HepG2 (cell line): ENCODE data around the gene FDXR. TPM values are rescaled to one million over a fixed set of nuclear protein-coding genes. Genes with fewer than 3 reads are reported as not detected.

Source experiments
- BCL6 ChIP-seq: IDR thresholded peaks from 2 replicates; pipeline ENCODE4 v1.6.1; 2016; ENCODE audit warnings: missing genetic modification reagents, missing compliant biosample characterization
- CBFB ChIP-seq: sonication (generic); formaldehyde crosslinking; IDR thresholded peaks from 2 replicates; pipeline ENCODE4 v1.4.0; 2020; ENCODE audit warnings: missing genetic modification reagents
- CEBPB ChIP-seq: IDR thresholded peaks from 2 replicates; pipeline ENCODE4 v1.6.1; 2011; ENCODE audit warnings: low read depth, low read length, improper control_type of control experiment, borderline replicate concordance
- GFI1 ChIP-seq: sonication (generic); formaldehyde crosslinking; IDR thresholded peaks from 2 replicates; pipeline ENCODE4 v1.5.0; 2020; ENCODE audit warnings: missing genetic modification reagents, mild to moderate bottlenecking, borderline replicate concordance
- GTF2F1 ChIP-seq: fragments of 150-350 bp; IDR thresholded peaks from 2 replicates; pipeline ENCODE4 v1.6.1; 2014; ENCODE audit warnings: low read length
- MIXL1 ChIP-seq: IDR thresholded peaks from 2 replicates; pipeline ENCODE4 v1.6.1; 2016
- REXO4 ChIP-seq: sonication (generic); formaldehyde crosslinking; IDR thresholded peaks from 2 replicates; pipeline ENCODE4 v1.8.0; 2022; ENCODE audit warnings: missing genetic modification reagents, mild to moderate bottlenecking, borderline replicate concordance
- RXRA ChIP-seq: sonication (generic); formaldehyde crosslinking; IDR thresholded peaks from 2 replicates; pipeline ENCODE4 v1.5.1; 2020; ENCODE audit warnings: missing genetic modification reagents
- SALL1 ChIP-seq: sonication (generic); formaldehyde crosslinking; IDR thresholded peaks from 2 replicates; pipeline ENCODE4 v1.8.0; 2022; ENCODE audit warnings: mild to moderate bottlenecking, missing genetic modification reagents
- ZEB1 ChIP-seq: IDR thresholded peaks from 2 replicates; pipeline ENCODE4 v1.6.1; 2012; ENCODE audit warnings: mild to moderate bottlenecking, low read depth, inconsistent platforms; ENCODE audit not compliant: insufficient replicate concordance
- ZMYM3 ChIP-seq: sonication (generic); formaldehyde crosslinking; IDR thresholded peaks from 2 replicates; pipeline ENCODE4 v1.5.1; 2020; ENCODE audit warnings: mild to moderate bottlenecking, missing genetic modification reagents
- ZNF17 ChIP-seq: sonication (generic); formaldehyde crosslinking; IDR thresholded peaks from 2 replicates; pipeline ENCODE4 v1.5.0; 2020; ENCODE audit warnings: mild to moderate bottlenecking, missing genetic modification reagents
- ZNF276 ChIP-seq: sonication (generic); formaldehyde crosslinking; IDR thresholded peaks from 2 replicates; pipeline ENCODE4 v1.4.0; 2020; ENCODE audit warnings: mild to moderate bottlenecking, low read depth, missing genetic modification reagents
- ZNF34 ChIP-seq: sonication (generic); formaldehyde crosslinking; IDR thresholded peaks from 2 replicates; pipeline ENCODE4 v1.4.0; 2020; ENCODE audit warnings: mild to moderate bottlenecking, missing genetic modification reagents, borderline replicate concordance
- ZNF44 ChIP-seq: sonication (generic); formaldehyde crosslinking; IDR thresholded peaks from 2 replicates; pipeline ENCODE4 v1.5.1; 2020; ENCODE audit warnings: mild to moderate bottlenecking, missing genetic modification reagents
- ZNF652 ChIP-seq: IDR thresholded peaks from 2 replicates; pipeline ENCODE4 v1.6.1; 2016; ENCODE audit warnings: low read depth, borderline replicate concordance
- ZNF747 ChIP-seq: sonication (generic); formaldehyde crosslinking; IDR thresholded peaks from 2 replicates; pipeline ENCODE4 v1.8.1; 2023; ENCODE audit warnings: missing genetic modification reagents, mild to moderate bottlenecking, borderline replicate concordance
- ZNF788 ChIP-seq: sonication (generic); formaldehyde crosslinking; IDR thresholded peaks from 2 replicates; pipeline ENCODE4 v1.5.0; 2020; ENCODE audit warnings: mild to moderate bottlenecking, missing genetic modification reagents, borderline replicate concordance
- ZSCAN20 ChIP-seq: sonication (generic); formaldehyde crosslinking; IDR thresholded peaks from 2 replicates; pipeline ENCODE4 v1.4.0; 2020; ENCODE audit warnings: missing genetic modification reagents, mild to moderate bottlenecking, borderline replicate concordance
- polyA plus RNA-seq, 8 experiments: library from polyadenylated mRNA; depleted of rRNA in 3 of 8; stranded (reverse) in 7 of 8; unstranded in 1 of 8; fragments of >200 nt; fragmentation: Illumina TruSeq in 4 of 8; extraction: Trizol in 4 of 8; gene quantifications; 2 replicates each; pipeline versions ENCODE4 v1.2.1 to v1.2.3, GENCODE V29; 2011 to 2016; ENCODE audit warnings: low read depth in 4 of 8, missing spikeins in 1 of 8, mixed read lengths in 1 of 8; ENCODE audit not compliant: insufficient read depth in 1 of 8
- total RNA-seq, 5 experiments: library from RNA; depleted of rRNA; stranded (reverse); fragments of >200 nt; fragmentation: Illumina TruSeq; extraction: Trizol; gene quantifications; 2 replicates each; pipeline ENCODE4 v1.2.3, GENCODE V29; 2016; ENCODE audit warnings: low read depth in 1 of 5
- TF ChIP-seq, protein P1 (sequence below): sonication (generic); formaldehyde crosslinking; IDR thresholded peaks from 2 replicates; pipeline ENCODE4 v1.5.1; 2020; ENCODE audit warnings: missing genetic modification reagents, mild to moderate bottlenecking, borderline replicate concordance
- TF ChIP-seq, protein P2 (sequence below): sonication (generic); formaldehyde crosslinking; IDR thresholded peaks from 2 replicates; pipeline ENCODE4 v1.5.0; 2020; ENCODE audit warnings: mild to moderate bottlenecking, missing genetic modification reagents, moderate library complexity
- TF ChIP-seq, protein P3 (sequence below): sonication (generic); formaldehyde crosslinking; IDR thresholded peaks from 2 replicates; pipeline ENCODE4 v1.4.0; 2020; ENCODE audit warnings: missing genetic modification reagents, borderline replicate concordance

FDXR gene
- total and polyA plus RNA-seq, 2 of the 13 experiments (the other 11 are each of a cell fraction or from before 2014, with no cell fraction given): 23.4 to 116 TPM

- TF ChIP-seq ZSCAN20 (CRISPR knock-in tag) (peak; percentile 84; the same call in 1 of the 2 replicates), ZNF276 (peak; percentile 91; the same call in 1 of the 2 replicates), ZNF788 (peak; percentile 54), ZNF44 (CRISPR knock-in tag) (peak; percentile 71; the same call in 1 of the 2 replicates), BCL6 (CRISPR knock-in tag) (peak; percentile 63), ZNF652 (CRISPR knock-in tag) (no peak; the same call in 1 of the 2 replicates), GFI1 (CRISPR knock-in tag) (0 out of 2 replicates have a peak, but pooled peaks have one; percentile 52), MIXL1 (no peak), ZNF17 (CRISPR knock-in tag) (no peak), ZNF747 (CRISPR knock-in tag) (0 out of 2 replicates have a peak, but pooled peaks have one; percentile 72), SALL1 (CRISPR knock-in tag) (peak; percentile 76), RXRA (CRISPR knock-in tag) (peak; percentile 73), REXO4 (no peak), CEBPB (no peak), GTF2F1 (0 out of 2 replicates have a peak, but pooled peaks have one; percentile 54), ZEB1 (no peak), CBFB (CRISPR knock-in tag) (0 out of 2 replicates have a peak, but pooled peaks have one; percentile 50), ZNF34 (CRISPR knock-in tag) (peak; percentile 6; the same call in 1 of the 2 replicates), ZMYM3 (peak; percentile 63; the same call in 1 of the 2 replicates)
- TF ChIP-seq, protein P1, sequence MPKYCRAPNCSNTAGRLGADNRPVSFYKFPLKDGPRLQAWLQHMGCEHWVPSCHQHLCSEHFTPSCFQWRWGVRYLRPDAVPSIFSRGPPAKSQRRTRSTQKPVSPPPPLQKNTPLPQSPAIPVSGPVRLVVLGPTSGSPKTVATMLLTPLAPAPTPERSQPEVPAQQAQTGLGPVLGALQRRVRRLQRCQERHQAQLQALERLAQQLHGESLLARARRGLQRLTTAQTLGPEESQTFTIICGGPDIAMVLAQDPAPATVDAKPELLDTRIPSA (CRISPR knock-in tag): no peak
- TF ChIP-seq, protein P2, sequence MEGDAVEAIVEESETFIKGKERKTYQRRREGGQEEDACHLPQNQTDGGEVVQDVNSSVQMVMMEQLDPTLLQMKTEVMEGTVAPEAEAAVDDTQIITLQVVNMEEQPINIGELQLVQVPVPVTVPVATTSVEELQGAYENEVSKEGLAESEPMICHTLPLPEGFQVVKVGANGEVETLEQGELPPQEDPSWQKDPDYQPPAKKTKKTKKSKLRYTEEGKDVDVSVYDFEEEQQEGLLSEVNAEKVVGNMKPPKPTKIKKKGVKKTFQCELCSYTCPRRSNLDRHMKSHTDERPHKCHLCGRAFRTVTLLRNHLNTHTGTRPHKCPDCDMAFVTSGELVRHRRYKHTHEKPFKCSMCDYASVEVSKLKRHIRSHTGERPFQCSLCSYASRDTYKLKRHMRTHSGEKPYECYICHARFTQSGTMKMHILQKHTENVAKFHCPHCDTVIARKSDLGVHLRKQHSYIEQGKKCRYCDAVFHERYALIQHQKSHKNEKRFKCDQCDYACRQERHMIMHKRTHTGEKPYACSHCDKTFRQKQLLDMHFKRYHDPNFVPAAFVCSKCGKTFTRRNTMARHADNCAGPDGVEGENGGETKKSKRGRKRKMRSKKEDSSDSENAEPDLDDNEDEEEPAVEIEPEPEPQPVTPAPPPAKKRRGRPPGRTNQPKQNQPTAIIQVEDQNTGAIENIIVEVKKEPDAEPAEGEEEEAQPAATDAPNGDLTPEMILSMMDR (CRISPR knock-in tag): peak; percentile 26
- TF ChIP-seq, protein P3, sequence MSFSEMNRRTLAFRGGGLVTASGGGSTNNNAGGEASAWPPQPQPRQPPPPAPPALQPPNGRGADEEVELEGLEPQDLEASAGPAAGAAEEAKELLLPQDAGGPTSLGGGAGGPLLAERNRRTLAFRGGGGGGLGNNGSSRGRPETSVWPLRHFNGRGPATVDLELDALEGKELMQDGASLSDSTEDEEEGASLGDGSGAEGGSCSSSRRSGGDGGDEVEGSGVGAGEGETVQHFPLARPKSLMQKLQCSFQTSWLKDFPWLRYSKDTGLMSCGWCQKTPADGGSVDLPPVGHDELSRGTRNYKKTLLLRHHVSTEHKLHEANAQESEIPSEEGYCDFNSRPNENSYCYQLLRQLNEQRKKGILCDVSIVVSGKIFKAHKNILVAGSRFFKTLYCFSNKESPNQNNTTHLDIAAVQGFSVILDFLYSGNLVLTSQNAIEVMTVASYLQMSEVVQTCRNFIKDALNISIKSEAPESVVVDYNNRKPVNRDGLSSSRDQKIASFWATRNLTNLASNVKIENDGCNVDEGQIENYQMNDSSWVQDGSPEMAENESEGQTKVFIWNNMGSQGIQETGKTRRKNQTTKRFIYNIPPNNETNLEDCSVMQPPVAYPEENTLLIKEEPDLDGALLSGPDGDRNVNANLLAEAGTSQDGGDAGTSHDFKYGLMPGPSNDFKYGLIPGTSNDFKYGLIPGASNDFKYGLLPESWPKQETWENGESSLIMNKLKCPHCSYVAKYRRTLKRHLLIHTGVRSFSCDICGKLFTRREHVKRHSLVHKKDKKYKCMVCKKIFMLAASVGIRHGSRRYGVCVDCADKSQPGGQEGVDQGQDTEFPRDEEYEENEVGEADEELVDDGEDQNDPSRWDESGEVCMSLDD (CRISPR knock-in tag): peak; percentile 73; the same call in 1 of the 2 replicates
Observed at GRCh38 chr17:74872313-74873036, at the start of gene FDXR (continued).
